ENCODE measurements around the gene TRAPPC12.

Gene TRAPPC12

DNA sequence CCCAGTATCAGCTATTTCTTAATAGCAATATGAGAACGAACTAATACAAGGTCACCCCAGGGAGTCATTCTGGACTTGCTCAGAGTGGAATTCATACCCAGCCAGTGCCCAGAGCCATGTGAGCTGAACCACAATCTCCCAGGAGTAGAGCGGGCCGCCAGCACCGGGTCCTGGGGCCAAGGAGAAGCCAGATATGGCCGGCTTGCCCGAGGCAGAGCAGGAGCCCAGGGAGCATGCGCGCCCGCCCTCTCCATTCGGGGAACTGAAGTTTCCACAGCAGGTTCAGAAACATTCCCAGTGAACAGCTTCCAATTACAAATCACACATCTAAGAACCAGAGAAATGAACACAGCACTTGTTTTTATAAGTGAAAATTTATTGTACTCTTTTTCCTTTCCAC is 39.4 kb upstream of the TRAPPC12 start:
- Histone ChIP-seq H3K27me3 (ENCODE audit: insufficient read depth, low read length, poor library complexity) (no peaks in the 10 kb centered on the region), H3K56ac (ENCODE audit: low read length) (no peak overlapping the region), H2BK120ac (ENCODE audit: low read depth, low read length) (no peak overlapping the region), H4K8ac (ENCODE audit: low read depth, low read length) (no peak overlapping the region), H3K23ac (ENCODE audit: low read length) (no peak overlapping the region), H3K4me3 (ENCODE audit: low read length) (no peak overlapping the region), H3K4ac (ENCODE audit: low read depth, low read length) (no peak overlapping the region), H3K4me1 (ENCODE audit: control insufficient read depth, low read depth, low read length) (no peaks in the 10 kb centered on the region), H2BK15ac (replicated peaks; ENCODE audit: low read depth) (no peak overlapping the region), H3K79me2 (ENCODE audit: control insufficient read depth, insufficient read depth, low read length) (no peaks in the 10 kb centered on the region), H2BK5ac (ENCODE audit: low read length) (no peak overlapping the region), H3K36me3 (ENCODE audit: control insufficient read depth, insufficient read depth, low read length) (no peaks in the 10 kb centered on the region), H3K18ac (ENCODE audit: low read length) (no peak overlapping the region), H4K5ac (ENCODE audit: low read length) (no peak overlapping the region), H3K79me1 (ENCODE audit: low read length) (peaks cover 3% of the 10 kb centered on the region), H3K9ac (ENCODE audit: low read length) (no peak overlapping the region), H3K4me2 (ENCODE audit: low read length) (no peak overlapping the region), H2AK5ac (ENCODE audit: low read length) (no peak overlapping the region), H3K27ac (ENCODE audit: low read depth, low read length) (no peak overlapping the region)
- no CpG with 5 or more reads among the region's 10 CpGs for WGBS (ENCODE audit: extremely low coverage, insufficient coverage, low lambda C conversion rate)
- no peak for DNase-seq

DNA sequence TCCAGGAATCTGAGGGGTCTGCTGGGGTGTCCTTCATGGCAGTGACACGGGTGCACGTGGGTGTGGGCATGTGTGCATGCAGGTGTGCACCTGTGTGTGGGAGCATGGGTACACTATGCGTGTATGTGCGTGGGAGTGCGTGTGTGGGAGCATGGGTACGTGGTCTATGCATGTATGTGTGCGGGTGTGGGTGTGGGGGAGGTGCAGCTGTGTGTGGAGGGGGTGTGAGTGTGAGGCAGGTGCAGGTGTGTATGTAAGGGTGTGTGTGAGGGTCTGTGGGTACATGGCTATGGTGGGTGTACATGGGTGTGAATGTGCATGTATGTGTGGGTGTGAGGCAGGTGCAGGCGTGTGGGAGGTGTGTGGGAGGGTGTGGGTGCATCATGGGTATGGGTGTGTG is 38.2 kb upstream of the TRAPPC12 start:
- H3K27me3 ChIP-seq (ENCODE audit: insufficient read depth, low read length, poor library complexity): no peaks in the 10 kb centered on the region
- H3K4me3 ChIP-seq (ENCODE audit: low read length): no peak overlapping the region
- H3K4me1 ChIP-seq (ENCODE audit: control insufficient read depth, low read depth, low read length): no peaks in the 10 kb centered on the region
- H3K36me3 ChIP-seq (ENCODE audit: control insufficient read depth, insufficient read depth, low read length): no peaks in the 10 kb centered on the region
- no peak for DNase-seq
- H3K79me1 ChIP-seq (ENCODE audit: low read length): peaks cover 3% of the 10 kb centered on the region
- no peak overlapping the region for H2BK120ac ChIP-seq (ENCODE audit: low read depth, low read length)
- H4K8ac ChIP-seq (ENCODE audit: low read depth, low read length): no peak overlapping the region
- no peak overlapping the region for H3K4ac ChIP-seq (ENCODE audit: low read depth, low read length)
- H3K27ac ChIP-seq (ENCODE audit: low read depth, low read length): no peak overlapping the region
- no peak overlapping the region for H3K9ac ChIP-seq (ENCODE audit: low read length)
- no peak overlapping the region for H3K4me2 ChIP-seq (ENCODE audit: low read length)
- H3K79me2 ChIP-seq (ENCODE audit: control insufficient read depth, insufficient read depth, low read length): no peaks in the 10 kb centered on the region
- H4K5ac ChIP-seq (ENCODE audit: low read length): no peak overlapping the region
- no peak overlapping the region for H2BK5ac ChIP-seq (ENCODE audit: low read length)
- no peak overlapping the region for H3K18ac ChIP-seq (ENCODE audit: low read length)
- H3K23ac ChIP-seq (ENCODE audit: low read length): no peak overlapping the region
- H2BK15ac ChIP-seq (replicated peaks; ENCODE audit: low read depth): no peak overlapping the region
- no peak overlapping the region for H3K56ac ChIP-seq (ENCODE audit: low read length)
- no CpG with 5 or more reads among the region's 8 CpGs for whole genome bisulfite sequencing (ENCODE audit: extremely low coverage, insufficient coverage, low lambda C conversion rate)
- H2AK5ac ChIP-seq (ENCODE audit: low read length): no peak overlapping the region

DNA sequence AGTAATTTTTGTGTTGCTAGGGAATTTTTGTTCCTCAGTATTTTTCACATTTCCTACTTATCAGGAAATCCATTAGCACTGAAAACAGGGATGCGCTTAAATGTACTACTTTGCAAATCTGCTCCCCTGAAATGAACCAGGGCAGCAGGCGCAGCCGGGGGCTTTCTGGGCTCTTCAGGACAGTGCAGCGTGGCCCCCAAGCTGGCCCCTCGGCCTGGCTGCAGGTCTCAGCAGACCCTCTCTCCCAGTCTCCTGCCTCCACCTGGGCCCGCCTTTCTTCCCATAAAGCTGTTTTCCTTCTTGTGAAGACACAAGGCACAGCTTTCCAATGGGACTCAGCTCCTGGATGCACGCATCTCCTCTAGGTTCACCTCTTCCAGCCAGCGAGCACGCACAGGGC is 37.2 kb upstream of the TRAPPC12 start:
- H3K18ac ChIP-seq (ENCODE audit: low read length): no peak overlapping the region
- no peak overlapping the region for H3K27ac ChIP-seq (ENCODE audit: low read depth, low read length)
- H4K5ac ChIP-seq (ENCODE audit: low read length): no peak overlapping the region
- no peaks in the 10 kb centered on the region for H3K79me2 ChIP-seq (ENCODE audit: control insufficient read depth, insufficient read depth, low read length)
- no peak overlapping the region for H3K4me2 ChIP-seq (ENCODE audit: low read length)
- peaks cover 3% of the 10 kb centered on the region for H3K79me1 ChIP-seq (ENCODE audit: low read length)
- no peak overlapping the region for H3K56ac ChIP-seq (ENCODE audit: low read length)
- H3K23ac ChIP-seq (ENCODE audit: low read length): no peak overlapping the region
- H4K8ac ChIP-seq (ENCODE audit: low read depth, low read length): no peak overlapping the region
- no peak overlapping the region for H3K4ac ChIP-seq (ENCODE audit: low read depth, low read length)
- H2AK5ac ChIP-seq (ENCODE audit: low read length): no peak overlapping the region
- H3K4me1 ChIP-seq (ENCODE audit: control insufficient read depth, low read depth, low read length): no peaks in the 10 kb centered on the region
- no CpG with 5 or more reads among the region's 9 CpGs for WGBS (ENCODE audit: extremely low coverage, insufficient coverage, low lambda C conversion rate)
- H3K4me3 ChIP-seq (ENCODE audit: low read length): no peak overlapping the region
- no peak overlapping the region for H2BK120ac ChIP-seq (ENCODE audit: low read depth, low read length)
- H3K36me3 ChIP-seq (ENCODE audit: control insufficient read depth, insufficient read depth, low read length): no peaks in the 10 kb centered on the region
- no peak overlapping the region for H2BK5ac ChIP-seq (ENCODE audit: low read length)
- no peak for DNase-seq
- no peak overlapping the region for H3K9ac ChIP-seq (ENCODE audit: low read length)
- H3K27me3 ChIP-seq (ENCODE audit: insufficient read depth, low read length, poor library complexity): no peaks in the 10 kb centered on the region
- no peak overlapping the region for H2BK15ac ChIP-seq (replicated peaks; ENCODE audit: low read depth)

DNA sequence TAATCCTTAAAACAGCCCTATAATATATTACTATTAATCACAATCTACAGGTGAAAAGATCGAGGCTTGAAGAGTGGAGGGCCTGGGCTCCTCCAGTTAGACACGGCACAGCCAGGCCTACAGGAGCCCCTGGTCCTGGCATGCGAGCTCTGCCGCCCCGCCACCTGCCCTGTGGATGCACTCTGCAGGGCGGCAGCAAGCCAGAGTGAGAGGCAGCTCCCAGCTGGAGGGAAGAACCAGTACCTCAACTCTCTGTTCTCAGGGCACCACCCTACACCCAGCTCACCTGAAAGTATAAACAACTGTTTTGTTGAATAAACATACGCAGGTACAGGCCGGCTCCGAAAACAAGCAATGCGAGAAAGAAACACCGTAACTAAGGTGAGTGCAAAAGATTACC is 36.5 kb upstream of the TRAPPC12 start:
- no peak for DNase-seq
- Histone ChIP-seq H2AK5ac (ENCODE audit: low read length) (no peak overlapping the region), H2BK120ac (ENCODE audit: low read depth, low read length) (no peak overlapping the region), H3K9ac (ENCODE audit: low read length) (no peak overlapping the region), H4K8ac (ENCODE audit: low read depth, low read length) (no peak overlapping the region), H3K79me1 (ENCODE audit: low read length) (peaks cover 3% of the 10 kb centered on the region), H3K23ac (ENCODE audit: low read length) (no peak overlapping the region), H3K4ac (ENCODE audit: low read depth, low read length) (no peak overlapping the region), H3K56ac (ENCODE audit: low read length) (no peak overlapping the region), H3K18ac (ENCODE audit: low read length) (no peak overlapping the region), H3K36me3 (ENCODE audit: control insufficient read depth, insufficient read depth, low read length) (no peaks in the 10 kb centered on the region), H2BK15ac (replicated peaks; ENCODE audit: low read depth) (no peak overlapping the region), H3K27me3 (ENCODE audit: insufficient read depth, low read length, poor library complexity) (no peaks in the 10 kb centered on the region), H3K4me3 (ENCODE audit: low read length) (no peak overlapping the region), H4K5ac (ENCODE audit: low read length) (no peak overlapping the region), H2BK5ac (ENCODE audit: low read length) (no peak overlapping the region), H3K79me2 (ENCODE audit: control insufficient read depth, insufficient read depth, low read length) (no peaks in the 10 kb centered on the region), H3K4me1 (ENCODE audit: control insufficient read depth, low read depth, low read length) (no peaks in the 10 kb centered on the region), H3K27ac (ENCODE audit: low read depth, low read length) (no peak overlapping the region), H3K4me2 (ENCODE audit: low read length) (no peak overlapping the region)
- no CpG with 5 or more reads among the region's 11 CpGs for WGBS (ENCODE audit: extremely low coverage, insufficient coverage, low lambda C conversion rate)

DNA sequence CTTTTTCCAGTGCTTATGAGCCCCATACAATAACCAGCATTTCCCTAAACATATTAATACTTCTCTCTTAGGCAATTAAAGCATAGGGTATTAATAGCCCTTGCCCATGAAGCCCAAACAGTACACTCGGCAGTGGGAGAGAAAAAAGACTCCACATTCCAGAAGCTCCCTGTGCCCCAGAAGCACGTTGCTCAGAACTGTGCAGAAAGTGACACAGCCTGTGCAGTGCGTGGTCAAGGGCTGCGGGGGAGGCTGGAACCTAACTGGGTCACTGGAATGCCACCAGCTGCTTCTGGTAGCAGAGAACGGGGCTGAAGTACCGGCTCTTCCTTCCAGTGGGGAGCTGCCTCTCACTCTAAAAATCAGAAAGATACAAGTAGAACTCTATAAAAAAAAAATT is 34.6 kb upstream of the TRAPPC12 start:
- no peak overlapping the region for H3K23ac ChIP-seq (ENCODE audit: low read length)
- no peaks in the 10 kb centered on the region for H3K36me3 ChIP-seq (ENCODE audit: control insufficient read depth, insufficient read depth, low read length)
- H2BK5ac ChIP-seq (ENCODE audit: low read length): no peak overlapping the region
- H3K9ac ChIP-seq (ENCODE audit: low read length): no peak overlapping the region
- no peak overlapping the region for H3K4me2 ChIP-seq (ENCODE audit: low read length)
- H3K79me1 ChIP-seq (ENCODE audit: low read length): peaks cover 3% of the 10 kb centered on the region
- no peak overlapping the region for H4K5ac ChIP-seq (ENCODE audit: low read length)
- no CpG with 5 or more reads among the region's 6 CpGs for WGBS (ENCODE audit: extremely low coverage, insufficient coverage, low lambda C conversion rate)
- H3K56ac ChIP-seq (ENCODE audit: low read length): no peak overlapping the region
- H3K27ac ChIP-seq (ENCODE audit: low read depth, low read length): no peak overlapping the region
- no peak overlapping the region for H2BK120ac ChIP-seq (ENCODE audit: low read depth, low read length)
- DNase-seq: no peak
- H2BK15ac ChIP-seq (replicated peaks; ENCODE audit: low read depth): no peak overlapping the region
- H3K4ac ChIP-seq (ENCODE audit: low read depth, low read length): no peak overlapping the region
- no peak overlapping the region for H3K4me3 ChIP-seq (ENCODE audit: low read length)
- no peak overlapping the region for H2AK5ac ChIP-seq (ENCODE audit: low read length)
- no peaks in the 10 kb centered on the region for H3K4me1 ChIP-seq (ENCODE audit: control insufficient read depth, low read depth, low read length)
- H3K18ac ChIP-seq (ENCODE audit: low read length): no peak overlapping the region
- H4K8ac ChIP-seq (ENCODE audit: low read depth, low read length): no peak overlapping the region
- H3K79me2 ChIP-seq (ENCODE audit: control insufficient read depth, insufficient read depth, low read length): no peaks in the 10 kb centered on the region
- H3K27me3 ChIP-seq (ENCODE audit: insufficient read depth, low read length, poor library complexity): no peaks in the 10 kb centered on the region

DNA sequence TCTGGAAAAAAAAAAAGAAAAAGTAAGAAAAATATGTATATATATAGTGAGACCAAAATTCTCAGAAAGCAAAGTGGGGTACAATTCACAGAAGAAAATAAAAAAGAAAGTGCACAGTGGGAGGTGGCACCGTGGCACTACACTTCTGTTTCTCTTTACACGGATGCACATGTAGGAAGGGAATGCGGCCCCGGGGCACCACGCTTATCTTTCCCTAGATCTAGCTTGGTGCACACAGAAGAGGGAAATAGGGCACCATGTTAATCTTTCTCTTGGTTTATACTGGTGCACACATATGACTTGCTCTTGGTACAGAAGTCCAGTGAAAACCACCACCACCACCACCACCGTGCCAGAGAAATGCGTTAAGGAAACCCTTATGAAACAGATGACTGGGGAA is 33.9 kb upstream of the TRAPPC12 start:
- H2BK120ac ChIP-seq (ENCODE audit: low read depth, low read length): no peak overlapping the region
- no peak overlapping the region for H4K5ac ChIP-seq (ENCODE audit: low read length)
- H3K79me1 ChIP-seq (ENCODE audit: low read length): peaks cover 3% of the 10 kb centered on the region
- H3K9ac ChIP-seq (ENCODE audit: low read length): no peak overlapping the region
- no peak overlapping the region for H2BK15ac ChIP-seq (replicated peaks; ENCODE audit: low read depth)
- H3K36me3 ChIP-seq (ENCODE audit: control insufficient read depth, insufficient read depth, low read length): no peaks in the 10 kb centered on the region
- H3K4me1 ChIP-seq (ENCODE audit: control insufficient read depth, low read depth, low read length): no peaks in the 10 kb centered on the region
- H3K56ac ChIP-seq (ENCODE audit: low read length): no peak overlapping the region
- H3K79me2 ChIP-seq (ENCODE audit: control insufficient read depth, insufficient read depth, low read length): no peaks in the 10 kb centered on the region
- H2BK5ac ChIP-seq (ENCODE audit: low read length): no peak overlapping the region
- H3K23ac ChIP-seq (ENCODE audit: low read length): no peak overlapping the region
- no peak overlapping the region for H3K4ac ChIP-seq (ENCODE audit: low read depth, low read length)
- WGBS (ENCODE audit: extremely low coverage, insufficient coverage, low lambda C conversion rate): no CpG with 5 or more reads among the region's 7 CpGs
- H3K4me3 ChIP-seq (ENCODE audit: low read length): no peak overlapping the region
- no peak overlapping the region for H2AK5ac ChIP-seq (ENCODE audit: low read length)
- H3K27ac ChIP-seq (ENCODE audit: low read depth, low read length): no peak overlapping the region
- DNase-seq: no peak
- H4K8ac ChIP-seq (ENCODE audit: low read depth, low read length): no peak overlapping the region
- H3K18ac ChIP-seq (ENCODE audit: low read length): no peak overlapping the region
- H3K4me2 ChIP-seq (ENCODE audit: low read length): no peak overlapping the region
- no peaks in the 10 kb centered on the region for H3K27me3 ChIP-seq (ENCODE audit: insufficient read depth, low read length, poor library complexity)

Measured in mesendoderm (in vitro differentiated cells).